K562 (cell line): ENCODE results near the gene TXNRD2. TPM values are rescaled to one million over a fixed set of nuclear protein-coding genes. Genes with fewer than 3 reads are reported as not detected.

Experiments used
- ATF6 ChIP-seq: sonication (generic); formaldehyde crosslinking; IDR thresholded peaks from 2 replicates; pipeline ENCODE4 v1.4.0; 2020; ENCODE audit warnings: mild to moderate bottlenecking, missing genetic modification reagents
- BRF2 ChIP-seq: IDR thresholded peaks from 3 replicates; pipeline ENCODE4 v1.6.1; 2011; ENCODE audit warnings: borderline replicate concordance, mild to moderate bottlenecking; ENCODE audit not compliant: insufficient read length, insufficient read depth
- E2F4 ChIP-seq: sonication (generic); formaldehyde crosslinking; IDR thresholded peaks from 2 replicates; pipeline ENCODE4 v1.8.0; 2022; ENCODE audit warnings: mild to moderate bottlenecking, low read depth, missing genetic modification reagents
- FIP1L1 ChIP-seq: fragments of 200-400 bp; formaldehyde crosslinking; IDR thresholded peaks from 2 replicates; pipeline ENCODE4 v1.6.1; 2018; ENCODE audit warnings: mild to moderate bottlenecking, low read depth, low read length; ENCODE audit not compliant: poor library complexity, severe bottlenecking
- FOXA1 ChIP-seq: fragments of 450-650 bp; IDR thresholded peaks from 2 replicates; pipeline ENCODE4 v1.6.1; 2016; ENCODE audit warnings: mild to moderate bottlenecking, borderline replicate concordance
- FOXJ3 ChIP-seq: sonication (generic); formaldehyde crosslinking; IDR thresholded peaks from 2 replicates; pipeline ENCODE4 v1.4.0; 2020; ENCODE audit warnings: mild to moderate bottlenecking, missing genetic modification reagents
- FOXM1 ChIP-seq, 2 experiments: fragments of 450-650 bp in 1 of 2; sonication (generic) in 1 of 2; formaldehyde crosslinking in 1 of 2; IDR thresholded peaks; 2 replicates each; pipeline versions ENCODE4 v1.6.1 to v1.9.0; 2017 to 2022; ENCODE audit warnings: low read depth in 2 of 2, mild to moderate bottlenecking in 2 of 2, missing genetic modification reagents in 1 of 2, moderate library complexity in 1 of 2
- GTF2E2 ChIP-seq: fragments of 200-800 bp; sonication (Bioruptor generic); IDR thresholded peaks from 2 replicates; pipeline ENCODE4 v1.6.1; 2016; ENCODE audit warnings: missing genetic modification characterization, missing compliant biosample characterization
- HNRNPK ChIP-seq: fragments of 200-400 bp; formaldehyde crosslinking; IDR thresholded peaks from one replicate; pipeline ENCODE4 v1.6.1; 2018; ENCODE audit warnings: mild to moderate bottlenecking, low read depth, low read length; ENCODE audit not compliant: poor library complexity, severe bottlenecking
- ILF3 ChIP-seq: fragments of 450-650 bp; IDR thresholded peaks from 2 replicates; pipeline ENCODE4 v1.6.1; 2018; ENCODE audit warnings: antibody characterized with exemption, mild to moderate bottlenecking, moderate library complexity, borderline replicate concordance
- IRF2 ChIP-seq: sonication (generic); formaldehyde crosslinking; IDR thresholded peaks from 2 replicates; pipeline ENCODE4 v1.8.1; 2022; ENCODE audit warnings: mild to moderate bottlenecking, missing genetic modification reagents
- LARP7 ChIP-seq: fragments of 450-650 bp; IDR thresholded peaks from 2 replicates; pipeline ENCODE4 v1.6.1; 2016
- MYBL2 ChIP-seq, 2 experiments: fragments of 450-650 bp in 1 of 2; sonication (generic) in 1 of 2; formaldehyde crosslinking in 1 of 2; IDR thresholded peaks; 2 replicates each; pipeline versions ENCODE4 v1.6.1 to v1.8.1; 2017 to 2022; ENCODE audit warnings: borderline replicate concordance in 1 of 2, inconsistent platforms in 1 of 2, low read depth in 1 of 2, mild to moderate bottlenecking in 1 of 2, missing genetic modification reagents in 1 of 2, moderate library complexity in 1 of 2
- NEUROD1 ChIP-seq: fragments of 150-350 bp; IDR thresholded peaks from 2 replicates; pipeline ENCODE4 v1.6.1; 2014; ENCODE audit warnings: borderline replicate concordance, low read length, low read depth; ENCODE audit not compliant: partially characterized antibody
- SMAD3 ChIP-seq: fragments of 450-650 bp; formaldehyde crosslinking; conservative IDR thresholded peaks from 2 replicates; pipeline ENCODE4 v1.4.0; 2020; ENCODE audit warnings: mild to moderate bottlenecking
- UBTF ChIP-seq, 2 experiments: IDR thresholded peaks; 2 replicates each; pipeline ENCODE4 v1.6.1; 2012; ENCODE audit warnings: improper control_type of control experiment in 2 of 2, low read depth in 2 of 2, low read length in 2 of 2, borderline replicate concordance in 1 of 2
- XRCC5 ChIP-seq: fragments of 200-400 bp; formaldehyde crosslinking; IDR thresholded peaks from 2 replicates; pipeline ENCODE4 v1.6.1; 2017; ENCODE audit warnings: low read depth, mild to moderate bottlenecking, low read length
- ZBED1 ChIP-seq: IDR thresholded peaks from 2 replicates; pipeline ENCODE4 v1.6.1; 2014
- ZKSCAN1 ChIP-seq: fragments of 150-350 bp; IDR thresholded peaks from 2 replicates; pipeline ENCODE4 v1.6.1; 2016; ENCODE audit warnings: low read depth, low read length
- ZNF780A ChIP-seq: fragments of 250-450 bp; sonication (Bioruptor Pico); IDR thresholded peaks from 2 replicates; pipeline ENCODE4 v1.5.0; 2021; ENCODE audit warnings: mild to moderate bottlenecking
- ZSCAN29 ChIP-seq: fragments of 450-650 bp; IDR thresholded peaks from 2 replicates; pipeline ENCODE4 v1.6.1; 2017
- polyA plus RNA-seq, 8 experiments: library from polyadenylated mRNA; depleted of rRNA in 4 of 8; stranded (reverse) in 5 of 8; unstranded in 3 of 8; fragments of >200 nt; fragmentation: Nextera tagmentation in 2 of 8; fragmentation: Illumina TruSeq in 1 of 8; extraction: Ambion mirVana in 2 of 8; extraction: Trizol in 1 of 8; gene quantifications; 2 replicates each; pipeline versions ENCODE4 v1.2.1 to v1.2.3, GENCODE V29; 2011 to 2014; ENCODE audit warnings: inconsistent platforms in 1 of 8, missing spikeins in 1 of 8
- total RNA-seq, 7 experiments: library from RNA; depleted of rRNA in 6 of 7; stranded (reverse); fragments of >200 nt in 6 of 7; fragmentation: Illumina TruSeq in 2 of 7; extraction: Trizol in 2 of 7; gene quantifications; 2 replicates each; pipeline versions ENCODE4 v1.2.1 to v1.2.3, GENCODE V29; 2011 to 2021; ENCODE audit warnings: low replicate concordance in 1 of 7

The TXNRD2 gene
- total and polyA plus RNA-seq, 9 of the 15 experiments (the other 6 are each of a cell fraction or from before 2014, with no cell fraction given), result 3.3 to 80.2 (median 49.4) TPM

GRCh38 chr22:19962246-19962908 is 20.8 kb upstream of the TXNRD2 start (continued):
- no peak for TF ChIP-seq E2F4 (CRISPR knock-in tag)
- TF ChIP-seq FOXA1, result no peak
- no peak for TF ChIP-seq BRF2
- TF ChIP-seq LARP7, result no peak
- TF ChIP-seq FIP1L1, result peak; percentile 94
- no peak for TF ChIP-seq ZNF780A (CRISPR knock-in tag)
- no peak for TF ChIP-seq FOXJ3
- no peak for TF ChIP-seq HNRNPK
- no peak for TF ChIP-seq IRF2
- TF ChIP-seq ATF6 (CRISPR knock-in tag), result no peak
- 0 out of 2 replicates have a peak, but pooled peaks have one; percentile 12 for TF ChIP-seq ZKSCAN1
- no peak for TF ChIP-seq GTF2E2 (tag)
- TF ChIP-seq ILF3, result peak; percentile 95
- TF ChIP-seq ZSCAN29, result no peak
- TF ChIP-seq SMAD3 (CRISPR knock-in tag), result no peak
- peak; percentile 38 for TF ChIP-seq NEUROD1
- no peak for TF ChIP-seq XRCC5
- TF ChIP-seq MYBL2 (IDR thresholded peaks at IDR 0.05; ENCODE audit: low read depth), result no peak
- TF ChIP-seq MYBL2 (CRISPR knock-in tag; IDR thresholded peaks at IDR 0.05; ENCODE audit: borderline replicate concordance), result no peak
- TF ChIP-seq FOXM1 (IDR thresholded peaks at IDR 0.05; ENCODE audit: low read depth), result no peak
- no peak for TF ChIP-seq FOXM1 (CRISPR knock-in tag; IDR thresholded peaks at IDR 0.05; ENCODE audit: low read depth)
- TF ChIP-seq UBTF (IDR thresholded peaks at IDR 0.05; ENCODE audit: borderline replicate concordance in 1 of 2, low read depth in 2 of 2, low read length in 2 of 2), result peak in 1 of 2 experiments; percentile 28; a peak in 1 of 4 replicates
- 0 out of 2 replicates have a peak, but pooled peaks have one; percentile 8 for TF ChIP-seq ZBED1
